IMR-90 (cell line): ENCODE measurements around the gene CRIM1. TPM values are rescaled to one million over a fixed set of nuclear protein-coding genes. Genes with fewer than 3 reads are reported as not detected.

Experiments
- ATAC-seq: fragments of 200-7000 bp; cut with Tn5 transposase; 2 replicates; pipeline ENCODE4 v1.9.1; 2020; ENCODE audit warnings: low read depth, mild to moderate bottlenecking, moderate library complexity
- BruUV-seq: library from RNA; stranded (reverse); fragments of 400-500 nt; replicated peaks from 2 replicates; lab custom pipeline; 2021; lab: Mats Ljungman, UMichigan
- CTCF ChIA-PET: fragments of 300-600 bp; formaldehyde crosslinking; extraction: SDS; loops from one replicate; lab custom pipeline; 2021; ENCODE audit warnings: antibody characterized with exemption; lab: Yijun Ruan, JAX
- POLR2A ChIA-PET: fragments of 300-600 bp; sonication (Branson Sonifier 250); formaldehyde crosslinking; loops from one replicate; lab custom pipeline; 2022; ENCODE audit warnings: antibody characterized with exemption; ENCODE audit not compliant: unreplicated experiment; lab: Charles Lee
- DNase-seq: peaks from one replicate; pipeline ENCODE4 v3.0.0; 2013
- H2AFZ ChIP-seq: replicated peaks from 2 replicates; pipeline ENCODE3; 2013; ENCODE audit warnings: low read length, mild to moderate bottlenecking; ENCODE audit not compliant: poor library complexity
- H2AK5ac ChIP-seq: 2 replicates; pipeline ENCODE4 v1.6.1; 2013; ENCODE audit warnings: low read depth, low read length, inconsistent platforms
- H2AK9ac ChIP-seq: replicated peaks from 2 replicates; pipeline ENCODE3; 2013; ENCODE audit warnings: mild to moderate bottlenecking, low read depth, low read length, moderate library complexity; ENCODE audit not compliant: poor library complexity
- H2BK120ac ChIP-seq: 2 replicates; pipeline ENCODE4 v1.6.1; 2013; ENCODE audit warnings: low read depth, low read length, inconsistent platforms
- H2BK15ac ChIP-seq: 3 replicates; pipeline ENCODE4 v1.6.1; 2013; ENCODE audit warnings: low read depth, low read length, inconsistent platforms
- H2BK20ac ChIP-seq: 2 replicates; pipeline ENCODE4 v1.6.1; 2013; ENCODE audit warnings: low read depth, mild to moderate bottlenecking, inconsistent platforms, low read length, moderate library complexity
- H2BK5ac ChIP-seq: 2 replicates; pipeline ENCODE4 v1.6.1; 2013; ENCODE audit warnings: mild to moderate bottlenecking, low read depth, low read length, inconsistent platforms; ENCODE audit not compliant: poor library complexity, severe bottlenecking
- H3K14ac ChIP-seq: replicated peaks from 2 replicates; pipeline ENCODE4 v1.6.1; 2013; ENCODE audit warnings: low read depth, low read length, inconsistent platforms
- H3K18ac ChIP-seq: 2 replicates; pipeline ENCODE4 v1.6.1; 2013; ENCODE audit warnings: low read depth, low read length, control low read depth
- H3K23ac ChIP-seq: 2 replicates; pipeline ENCODE4 v1.6.1; 2013; ENCODE audit warnings: low read depth, low read length, inconsistent platforms
- H3K27ac ChIP-seq: 2 replicates; pipeline ENCODE4 v1.5.1; 2013; ENCODE audit warnings: mild to moderate bottlenecking, control low read depth, low read length; ENCODE audit not compliant: insufficient read depth
- H3K27me3 ChIP-seq: 2 replicates; pipeline ENCODE4 v1.6.1; 2013; ENCODE audit warnings: low read length; ENCODE audit not compliant: control insufficient read depth, insufficient read depth
- H3K36me3 ChIP-seq: 2 replicates; pipeline ENCODE4 v1.6.1; 2013; ENCODE audit warnings: low read length, mixed read lengths; ENCODE audit not compliant: control insufficient read depth, insufficient read depth
- H3K4ac ChIP-seq: 2 replicates; pipeline ENCODE4 v1.6.1; 2013; ENCODE audit warnings: low read depth, low read length, inconsistent platforms
- H3K4me1 ChIP-seq: 2 replicates; pipeline ENCODE4 v1.6.1; 2013; ENCODE audit warnings: low read length, mixed read lengths; ENCODE audit not compliant: control insufficient read depth, insufficient read depth
- H3K4me2 ChIP-seq: 2 replicates; pipeline ENCODE4 v1.6.1; 2013; ENCODE audit warnings: low read depth, mild to moderate bottlenecking, control low read depth, low read length, moderate library complexity
- H3K4me3 ChIP-seq: 2 replicates; pipeline ENCODE4 v1.5.1; 2013; ENCODE audit warnings: low read depth, mild to moderate bottlenecking, control low read depth, low read length, moderate library complexity; ENCODE audit not compliant: insufficient read depth
- H3K56ac ChIP-seq: 2 replicates; pipeline ENCODE4 v1.6.1; 2013; ENCODE audit warnings: low read length, inconsistent platforms; ENCODE audit not compliant: insufficient read depth; ENCODE audit errors: extremely low read depth
- H3K79me1 ChIP-seq, 2 experiments: 2 replicates each; pipeline ENCODE4 v1.6.1; 2013; ENCODE audit warnings: low read length in 2 of 2, inconsistent platforms in 1 of 2, low read depth in 1 of 2
- H3K9ac ChIP-seq: 2 replicates; pipeline ENCODE4 v1.6.1; 2013; ENCODE audit warnings: low read depth, low read length, control low read depth
- H3K9me1 ChIP-seq: 2 replicates; pipeline ENCODE4 v1.6.1; 2013; ENCODE audit warnings: low read length, inconsistent platforms; ENCODE audit not compliant: insufficient read depth
- H3K9me3 ChIP-seq: 2 replicates; pipeline ENCODE4 v1.6.1; 2013; ENCODE audit warnings: low read length; ENCODE audit not compliant: control insufficient read depth, insufficient read depth
- H4K20me1 ChIP-seq: 2 replicates; pipeline ENCODE4 v1.6.1; 2013; ENCODE audit warnings: low read length, inconsistent platforms; ENCODE audit not compliant: insufficient read depth
- H4K5ac ChIP-seq: 2 replicates; pipeline ENCODE4 v1.6.1; 2013; ENCODE audit warnings: mild to moderate bottlenecking, low read depth, low read length, control low read depth
- H4K8ac ChIP-seq, 2 experiments: 2 replicates each; pipeline ENCODE4 v1.6.1; 2013; ENCODE audit warnings: low read depth in 2 of 2, low read length in 2 of 2, control low read depth in 1 of 2, inconsistent platforms in 1 of 2
- H4K91ac ChIP-seq: 2 replicates; pipeline ENCODE4 v1.6.1; 2013; ENCODE audit warnings: low read depth, low read length, inconsistent platforms; ENCODE audit not compliant: insufficient read depth
- RFX5 ChIP-seq: IDR thresholded peaks from 2 replicates; pipeline ENCODE4 v1.8.0; 2012; ENCODE audit warnings: low read depth, mild to moderate bottlenecking, low read length, moderate library complexity
- WGBS, 2 experiments: methylation state at CpG; one replicate each; pipeline versions ENCODE4 v1.1.5 to v1.1.7; 2013; ENCODE audit warnings: missing lambda C conversion rate in 2 of 2; ENCODE audit not compliant: insufficient read length in 1 of 2; ENCODE audit errors: extremely low coverage in 2 of 2; 5-methylcytosine and 5-hydroxymethylcytosine counted together
- dilution Hi-C: fragments of 300-500 bp; cut with HindIII; formaldehyde crosslinking; loops from one replicate; pipeline ENCODE4 v1.14.3; 2018; ENCODE audit warnings: low sequenced_read_pairs; ENCODE audit not compliant: unreplicated experiment
- in situ Hi-C: fragments of 300-500 bp; cut with MboI; formaldehyde crosslinking; loops from 3 replicates; pipeline ENCODE4 v1.14.3; 2019; ENCODE audit warnings: low sequenced_read_pairs, inconsistent platforms, mixed read lengths
- intact Hi-C: fragments of 100-400 bp; cut with micrococcal nuclease; formaldehyde crosslinking; loops from 2 replicates; pipeline ENCODE4 v1.10.0; 2022
- polyA plus RNA-seq, 3 experiments: library from polyadenylated mRNA; depleted of rRNA; stranded (reverse); fragments of >200 nt; gene quantifications; 2 replicates each; pipeline ENCODE4 v1.2.3, GENCODE V29; 2012; ENCODE audit warnings: low replicate concordance in 1 of 3
- total RNA-seq: library from RNA; depleted of rRNA; stranded (reverse); fragments of >200 nt; gene quantifications from 2 replicates; pipeline ENCODE4 v1.2.3, GENCODE V29; 2012
- TF ChIP-seq, protein P1 (sequence below): conservative IDR thresholded peaks from 2 replicates; pipeline ENCODE4 v1.5.1; 2012; ENCODE audit warnings: mild to moderate bottlenecking, low read depth, low read length, improper control_type of control experiment
- TF ChIP-seq, protein P2 (sequence below): fragments of 150-350 bp; IDR thresholded peaks from 2 replicates; pipeline ENCODE4 v1.6.1; 2017; ENCODE audit warnings: mild to moderate bottlenecking, antibody characterized with exemption, low read length, low read depth

CRIM1 gene
- total and polyA plus RNA-seq, 2 of the 4 experiments (the other 2 are of a cell fraction) = 285 to 490 TPM

DNA sequence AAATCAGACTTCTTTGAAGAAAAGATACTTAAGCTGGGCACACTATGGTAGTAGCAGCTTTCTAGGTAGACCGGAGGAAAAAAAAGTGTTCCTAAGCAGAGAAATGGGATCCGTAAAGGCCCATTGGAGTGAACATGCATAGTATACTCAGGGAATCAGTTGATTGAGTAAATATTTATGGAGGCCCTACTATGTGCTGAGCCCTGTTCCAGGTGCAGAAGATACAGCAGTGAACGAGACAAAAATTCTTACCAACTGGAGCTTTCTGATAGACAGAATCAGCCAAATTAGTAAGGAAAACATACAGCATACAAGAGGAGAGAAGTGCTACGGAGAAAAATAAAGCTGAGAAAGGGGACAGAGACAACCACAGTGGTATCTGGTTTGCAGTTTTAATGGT is 28.1 kb downstream of the CRIM1 start:
- no peak overlapping the region for H3K4ac ChIP-seq
- no peak overlapping the region for H3K56ac ChIP-seq
- no peak overlapping the region for H2AK5ac ChIP-seq
- peaks cover 37% of the 10 kb centered on the region for H3K4me1 ChIP-seq
- no TSS peak for BruUV-seq
- H2AFZ ChIP-seq = no peak overlapping the region
- no peak overlapping the region for H2AK9ac ChIP-seq
- in situ Hi-C loops = no loop called here
- H4K91ac ChIP-seq = no peak overlapping the region
- H3K9me1 ChIP-seq = peaks cover 38% of the 10 kb centered on the region
- no peak overlapping the region for H4K5ac ChIP-seq
- ChIA-PET POLR2A (no interaction called here), CTCF (interaction anchor here (0.8 to 2.1 kb wide), 2 partner anchors 12 to 42 kb away, joined by 3 to 6 read pairs; no protein-coding TSS in a partner anchor)
- ATAC-seq (no peak), DNase-seq (no peak)
- dilution Hi-C loops = no loop called here
- no peak overlapping the region for H3K9ac ChIP-seq
- TF ChIP-seq RFX5 = no peak
- TF ChIP-seq, protein P1, sequence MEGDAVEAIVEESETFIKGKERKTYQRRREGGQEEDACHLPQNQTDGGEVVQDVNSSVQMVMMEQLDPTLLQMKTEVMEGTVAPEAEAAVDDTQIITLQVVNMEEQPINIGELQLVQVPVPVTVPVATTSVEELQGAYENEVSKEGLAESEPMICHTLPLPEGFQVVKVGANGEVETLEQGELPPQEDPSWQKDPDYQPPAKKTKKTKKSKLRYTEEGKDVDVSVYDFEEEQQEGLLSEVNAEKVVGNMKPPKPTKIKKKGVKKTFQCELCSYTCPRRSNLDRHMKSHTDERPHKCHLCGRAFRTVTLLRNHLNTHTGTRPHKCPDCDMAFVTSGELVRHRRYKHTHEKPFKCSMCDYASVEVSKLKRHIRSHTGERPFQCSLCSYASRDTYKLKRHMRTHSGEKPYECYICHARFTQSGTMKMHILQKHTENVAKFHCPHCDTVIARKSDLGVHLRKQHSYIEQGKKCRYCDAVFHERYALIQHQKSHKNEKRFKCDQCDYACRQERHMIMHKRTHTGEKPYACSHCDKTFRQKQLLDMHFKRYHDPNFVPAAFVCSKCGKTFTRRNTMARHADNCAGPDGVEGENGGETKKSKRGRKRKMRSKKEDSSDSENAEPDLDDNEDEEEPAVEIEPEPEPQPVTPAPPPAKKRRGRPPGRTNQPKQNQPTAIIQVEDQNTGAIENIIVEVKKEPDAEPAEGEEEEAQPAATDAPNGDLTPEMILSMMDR = no peak
- TF ChIP-seq, protein P2, sequence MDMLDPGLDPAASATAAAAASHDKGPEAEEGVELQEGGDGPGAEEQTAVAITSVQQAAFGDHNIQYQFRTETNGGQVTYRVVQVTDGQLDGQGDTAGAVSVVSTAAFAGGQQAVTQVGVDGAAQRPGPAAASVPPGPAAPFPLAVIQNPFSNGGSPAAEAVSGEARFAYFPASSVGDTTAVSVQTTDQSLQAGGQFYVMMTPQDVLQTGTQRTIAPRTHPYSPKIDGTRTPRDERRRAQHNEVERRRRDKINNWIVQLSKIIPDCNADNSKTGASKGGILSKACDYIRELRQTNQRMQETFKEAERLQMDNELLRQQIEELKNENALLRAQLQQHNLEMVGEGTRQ = no peak
- no peak overlapping the region for H3K23ac ChIP-seq
- H2BK120ac ChIP-seq = no peak overlapping the region
- no peak overlapping the region for H2BK5ac ChIP-seq
- no peak overlapping the region for H3K4me2 ChIP-seq
- H4K20me1 ChIP-seq = peaks cover 93% of the 10 kb centered on the region
- no peak overlapping the region for H4K8ac ChIP-seq
- no peak overlapping the region for H3K14ac ChIP-seq
- 0 out of 2 replicates have a peak overlapping the region, but pooled peaks have one; percentile 7 for H3K27ac ChIP-seq
- intact Hi-C loops = no loop called here
- no peaks in the 10 kb centered on the region for H3K27me3 ChIP-seq
- 100% methylated on average over 2 of the region's 4 CpGs; no CpG with 5 or more reads in 1 of the 2 experiments for WGBS, 2 experiments
- H3K79me1 ChIP-seq = peaks cover 31 to 73% of the 10 kb centered on the region in 2 experiments
- H3K4me3 ChIP-seq = no peak overlapping the region
- no peaks in the 10 kb centered on the region for H3K9me3 ChIP-seq
- no peak overlapping the region for H3K18ac ChIP-seq
- no peak overlapping the region for H2BK20ac ChIP-seq
- peaks cover 23% of the 10 kb centered on the region for H3K36me3 ChIP-seq
- no peak overlapping the region for H2BK15ac ChIP-seq
